GM13977 (cell line): Measurements from ENCODE around the gene ANO2.

Experiments
- DNase-seq: peaks from one replicate; pipeline ENCODE4 v3.0.0; 2012; ENCODE audit warnings: low spot score
- in situ Hi-C: fragments of 300-500 bp; cut with MboI; formaldehyde crosslinking; loops from one replicate; pipeline ENCODE4 v1.12.0; 2022; ENCODE audit warnings: low sequenced_read_pairs, low pct_unique_long_range_greater_than_20kb, mixed read lengths, inconsistent platforms; ENCODE audit not compliant: unreplicated experiment
- TF ChIP-seq, protein P1 (sequence below): IDR thresholded peaks from 2 replicates; pipeline ENCODE4 v1.5.1; 2012; ENCODE audit warnings: mild to moderate bottlenecking, control low read depth; ENCODE audit not compliant: insufficient read depth; ENCODE audit errors: extremely low read depth, missing control alignments

The ANO2 gene

GRCh38 chr12:5705791-5706190, 239.3 kb downstream of the ANO2 start:
- no peak for DNase-seq
- in situ Hi-C loops, result no loop called here
- TF ChIP-seq, protein P1, sequence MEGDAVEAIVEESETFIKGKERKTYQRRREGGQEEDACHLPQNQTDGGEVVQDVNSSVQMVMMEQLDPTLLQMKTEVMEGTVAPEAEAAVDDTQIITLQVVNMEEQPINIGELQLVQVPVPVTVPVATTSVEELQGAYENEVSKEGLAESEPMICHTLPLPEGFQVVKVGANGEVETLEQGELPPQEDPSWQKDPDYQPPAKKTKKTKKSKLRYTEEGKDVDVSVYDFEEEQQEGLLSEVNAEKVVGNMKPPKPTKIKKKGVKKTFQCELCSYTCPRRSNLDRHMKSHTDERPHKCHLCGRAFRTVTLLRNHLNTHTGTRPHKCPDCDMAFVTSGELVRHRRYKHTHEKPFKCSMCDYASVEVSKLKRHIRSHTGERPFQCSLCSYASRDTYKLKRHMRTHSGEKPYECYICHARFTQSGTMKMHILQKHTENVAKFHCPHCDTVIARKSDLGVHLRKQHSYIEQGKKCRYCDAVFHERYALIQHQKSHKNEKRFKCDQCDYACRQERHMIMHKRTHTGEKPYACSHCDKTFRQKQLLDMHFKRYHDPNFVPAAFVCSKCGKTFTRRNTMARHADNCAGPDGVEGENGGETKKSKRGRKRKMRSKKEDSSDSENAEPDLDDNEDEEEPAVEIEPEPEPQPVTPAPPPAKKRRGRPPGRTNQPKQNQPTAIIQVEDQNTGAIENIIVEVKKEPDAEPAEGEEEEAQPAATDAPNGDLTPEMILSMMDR, result no peak

GRCh38 chr12:5694759-5695409, 250.2 kb downstream of the ANO2 start:
- DNase-seq, result no peak
- TF ChIP-seq, protein P1, result no peak
- in situ Hi-C loops, result no loop called here

GRCh38 chr12:5692850-5693249, 252.2 kb downstream of the ANO2 start:
- in situ Hi-C loops, result no loop called here
- TF ChIP-seq, protein P1, result no peak
- no peak for DNase-seq

DNA sequence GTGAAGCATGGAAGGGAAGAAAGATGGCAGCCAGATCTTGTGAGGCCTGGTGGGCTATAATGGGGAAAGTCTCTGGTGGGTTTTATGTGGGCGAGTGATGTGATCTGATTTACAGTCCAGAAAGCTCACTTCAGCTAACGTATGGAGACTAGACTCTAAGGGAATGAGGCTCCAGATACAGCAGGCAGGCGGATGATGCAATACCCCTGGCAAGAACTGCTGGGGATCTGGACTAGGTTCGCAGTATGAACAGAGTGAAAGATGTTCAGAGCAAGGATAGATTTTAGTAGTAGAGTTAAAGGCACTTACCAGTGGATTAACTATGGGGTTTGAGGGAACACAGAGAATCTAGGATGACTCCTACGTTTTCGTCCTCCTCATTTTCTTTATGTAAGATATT, 253.1 kb downstream of the ANO2 start:
- in situ Hi-C loops, result no loop called here
- TF ChIP-seq, protein P1, result no peak
- no peak for DNase-seq

DNA sequence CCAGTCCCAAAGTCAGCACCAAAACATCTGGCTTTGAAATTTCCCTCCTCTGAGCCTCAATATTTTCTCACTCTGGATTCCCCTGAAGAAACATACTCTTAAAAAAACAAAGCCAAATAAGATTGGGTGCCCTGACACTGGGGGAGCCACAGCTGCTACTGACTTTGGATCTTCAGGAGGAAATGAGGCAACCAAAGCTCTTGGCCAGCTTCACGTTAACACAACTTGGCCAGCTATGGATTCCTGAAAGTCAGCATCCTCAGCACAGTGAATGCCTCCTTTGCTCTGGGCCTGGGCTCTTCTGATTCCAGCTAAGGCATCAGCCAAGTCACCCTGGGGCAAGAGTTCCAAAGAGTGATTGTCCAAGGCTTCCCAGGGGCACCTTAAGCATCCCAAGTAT, 254.8 kb downstream of the ANO2 start:
- TF ChIP-seq, protein P1, result no peak
- in situ Hi-C loops, result no loop called here
- no peak for DNase-seq

GRCh38 chr12:5689773-5690172, 255.3 kb downstream of the ANO2 start:
- in situ Hi-C loops, result no loop called here
- no peak for DNase-seq

More at GRCh38 chr12:5689773-5690172, 255.3 kb downstream of the ANO2 start:
- TF ChIP-seq, protein P1, result no peak
